SJCRH30 (cell line): ENCODE measurements around the gene ACYP1. TPM values are rescaled to one million over a fixed set of nuclear protein-coding genes. Genes with fewer than 3 reads are reported as not detected.
"Not testable (repeated sequence)": the region's sequence is repeated elsewhere in the genome, so short reads cannot be mapped to it uniquely, and the experiment has no call there.

Experiments used
- DNase-seq, 2 experiments: peaks; one replicate each; pipeline ENCODE4 v3.0.0-alpha.2; 2015 to 2020
- H3K27ac ChIP-seq: fragments of 250-450 bp; sonication (Bioruptor Pico); 2 replicates; pipeline ENCODE4 v1.5.1; 2020; ENCODE audit warnings: mild to moderate bottlenecking, moderate library complexity
- H3K27me3 ChIP-seq: fragments of 250-450 bp; sonication (Bioruptor Pico); 2 replicates; pipeline ENCODE4 v1.5.1; 2020; ENCODE audit warnings: mild to moderate bottlenecking, moderate library complexity
- H3K36me3 ChIP-seq: fragments of 250-450 bp; sonication (Bioruptor Pico); 2 replicates; pipeline ENCODE4 v1.5.1; 2020; ENCODE audit warnings: mild to moderate bottlenecking, moderate library complexity
- H3K4me1 ChIP-seq: fragments of 250-450 bp; sonication (Bioruptor Pico); 2 replicates; pipeline ENCODE4 v1.5.1; 2020; ENCODE audit warnings: mild to moderate bottlenecking, moderate library complexity
- H3K4me3 ChIP-seq: fragments of 250-450 bp; sonication (Bioruptor Pico); 2 replicates; pipeline ENCODE4 v1.5.1; 2020; ENCODE audit warnings: mild to moderate bottlenecking, moderate library complexity
- H3K9me3 ChIP-seq: fragments of 250-450 bp; sonication (Bioruptor Pico); replicated peaks from 2 replicates; pipeline ENCODE4 v1.5.1; 2020; ENCODE audit warnings: mild to moderate bottlenecking, moderate library complexity
- total RNA-seq: library from RNA; depleted of rRNA; stranded (reverse); fragments of >200 nt; shearing (Covaris generic); gene quantifications from 2 replicates; pipeline ENCODE4 v1.2.3, GENCODE V29; 2014

Gene ACYP1
- total RNA-seq, 1 experiment from 2014 or later = 43.1 TPM

DNA sequence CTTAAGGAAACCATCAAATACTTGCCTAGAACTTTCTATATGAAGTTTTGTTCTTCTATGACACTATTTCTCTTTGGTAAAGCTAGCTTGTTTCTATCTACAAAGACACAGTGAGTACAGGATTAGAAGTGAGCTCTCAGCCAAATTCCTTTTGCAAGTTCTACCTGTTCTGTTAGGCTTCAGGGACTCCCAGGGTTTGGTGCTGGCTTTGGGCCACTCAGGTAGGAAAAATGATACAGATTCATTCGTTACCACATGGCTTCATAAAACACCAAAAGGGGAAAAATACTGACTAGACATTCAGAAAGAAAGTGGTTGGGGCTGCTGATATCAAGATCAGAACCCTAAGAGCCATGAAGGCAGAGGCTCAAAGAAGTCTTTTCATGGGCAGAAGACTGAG, 19.4 kb upstream of the ACYP1 start:
- no peak for DNase-seq
- Histone ChIP-seq H3K9me3 (no peaks in the 10 kb centered on the region), H3K4me1 (peaks cover 4% of the 10 kb centered on the region; the same call in 1 of the 2 replicates), H3K27me3 (no peaks in the 10 kb centered on the region), H3K27ac (no peak overlapping the region), H3K4me3 (no peak overlapping the region), H3K36me3 (peaks cover 38% of the 10 kb centered on the region)

- Histone ChIP-seq H3K27ac (no peak overlapping the region), H3K4me3 (no peak overlapping the region)
- DNase-seq = no peak
These were observed 17.9 kb upstream of the ACYP1 start for GRCh38 chr14:75081660-75082229.

DNA sequence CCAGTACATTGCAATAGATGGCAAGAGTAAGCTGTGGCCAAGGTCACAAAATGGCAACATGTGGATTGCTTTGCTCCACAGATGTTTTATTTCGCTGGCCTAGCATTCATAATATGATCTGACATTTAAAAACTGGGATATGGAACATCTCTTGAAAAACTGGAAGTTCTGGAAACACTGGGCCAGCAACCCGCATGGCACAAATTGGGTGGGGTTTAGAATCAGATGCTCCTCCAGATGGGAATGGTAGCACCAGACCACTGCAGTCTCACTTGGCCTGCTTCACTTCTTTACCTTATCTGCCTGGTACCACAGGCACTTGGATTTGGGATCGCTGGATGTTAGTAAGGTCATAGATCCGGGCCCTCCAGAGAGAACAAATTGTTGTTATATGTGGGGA, 15.7 kb upstream of the ACYP1 start:
- Histone ChIP-seq H3K27ac (no peak overlapping the region), H3K4me3 (no peak overlapping the region), H3K36me3 (peaks cover 17% of the 10 kb centered on the region), H3K27me3 (no peaks in the 10 kb centered on the region), H3K9me3 (no peaks in the 10 kb centered on the region), H3K4me1 (peaks cover 4% of the 10 kb centered on the region; the same call in 1 of the 2 replicates)
- no peak for DNase-seq

More at GRCh38 chr14:75081660-75082229, 17.9 kb upstream of the ACYP1 start:
- Histone ChIP-seq H3K27me3 (no peaks in the 10 kb centered on the region), H3K4me1 (peaks cover 4% of the 10 kb centered on the region; the same call in 1 of the 2 replicates), H3K9me3 (no peaks in the 10 kb centered on the region), H3K36me3 (peaks cover 24% of the 10 kb centered on the region)

DNA sequence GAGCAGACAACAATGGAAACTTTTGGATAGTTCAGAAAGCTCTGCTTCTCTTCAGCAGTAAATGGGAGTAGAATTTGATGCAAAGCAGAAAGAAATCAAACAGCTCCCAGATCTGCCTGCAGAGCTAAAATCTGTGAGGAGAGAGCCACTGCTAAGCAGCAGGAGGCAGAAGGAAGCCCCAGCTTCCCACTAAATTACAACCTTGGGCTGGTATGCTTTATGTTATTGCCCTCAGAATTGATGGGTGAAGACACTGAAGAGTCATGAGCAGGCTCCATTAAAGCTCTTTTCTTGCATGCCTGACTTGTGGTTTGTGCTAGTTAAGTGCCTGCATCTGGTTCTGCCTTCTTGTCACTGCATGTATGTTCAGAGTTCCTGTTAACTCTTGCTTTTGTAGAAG, 14.0 kb upstream of the ACYP1 start:
- no peak for DNase-seq
- no peaks in the 10 kb centered on the region for H3K9me3 ChIP-seq
- no peak overlapping the region for H3K4me3 ChIP-seq
- H3K27me3 ChIP-seq = no peaks in the 10 kb centered on the region
- peaks cover 7% of the 10 kb centered on the region; the same call in 1 of the 2 replicates for H3K36me3 ChIP-seq
- H3K27ac ChIP-seq = no peak overlapping the region
- peaks cover 2% of the 10 kb centered on the region; the same call in 1 of the 2 replicates for H3K4me1 ChIP-seq

DNA sequence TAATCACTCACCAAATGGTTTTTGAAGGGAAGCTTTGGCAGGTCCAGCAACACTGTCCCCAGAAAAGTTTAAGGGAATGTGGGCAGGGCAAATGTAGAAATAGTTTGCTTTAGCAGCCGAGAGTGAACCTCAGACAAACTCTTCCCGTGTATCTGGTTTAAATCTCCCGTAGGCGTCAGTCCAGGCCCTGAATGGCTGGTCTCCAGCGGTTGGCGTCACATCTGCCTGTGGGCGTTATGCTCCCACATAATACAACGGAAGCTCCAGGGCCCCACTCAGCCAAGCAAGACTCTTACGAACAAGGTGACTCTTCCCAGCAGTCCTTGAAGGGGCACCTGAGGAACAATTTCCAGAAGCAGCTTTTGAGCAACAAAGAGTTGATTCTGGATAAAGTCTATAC, 6.6 kb upstream of the ACYP1 start:
- no peaks in the 10 kb centered on the region for H3K4me1 ChIP-seq
- no peak for DNase-seq
- no peak overlapping the region for H3K27ac ChIP-seq
- H3K9me3 ChIP-seq = no peaks in the 10 kb centered on the region
- no peaks in the 10 kb centered on the region for H3K36me3 ChIP-seq
- H3K27me3 ChIP-seq = no peaks in the 10 kb centered on the region
- H3K4me3 ChIP-seq = no peak overlapping the region

- Histone ChIP-seq H3K4me1 (no peaks in the 10 kb centered on the region), H3K36me3 (no peaks in the 10 kb centered on the region), H3K9me3 (no peaks in the 10 kb centered on the region), H3K4me3 (no peak overlapping the region), H3K27ac (no peak overlapping the region), H3K27me3 (no peaks in the 10 kb centered on the region)
- no peak for DNase-seq
These were observed 6.0 kb upstream of the ACYP1 start for GRCh38 chr14:75069811-75070145.

- H3K36me3 ChIP-seq = no peaks in the 10 kb centered on the region
- no peak within 1 kb of the TSS for H3K27ac ChIP-seq
- DNase-seq = no peak
- H3K27me3 ChIP-seq = no peaks in the 10 kb centered on the region
- H3K4me1 ChIP-seq = peaks cover 1% of the 10 kb centered on the region; the same call in 1 of the 2 replicates
- no peak within 1 kb of the TSS for H3K4me3 ChIP-seq
- H3K9me3 ChIP-seq = no peaks in the 10 kb centered on the region
These were observed 5.4 kb upstream of the ACYP1 start, which contains the start of gene ZC2HC1C for GRCh38 chr14:75069121-75069810. Gene ZC2HC1C (plus strand): TSS chr14:75069641. CDS start chr14:75070574, 933 bp downstream.

DNA sequence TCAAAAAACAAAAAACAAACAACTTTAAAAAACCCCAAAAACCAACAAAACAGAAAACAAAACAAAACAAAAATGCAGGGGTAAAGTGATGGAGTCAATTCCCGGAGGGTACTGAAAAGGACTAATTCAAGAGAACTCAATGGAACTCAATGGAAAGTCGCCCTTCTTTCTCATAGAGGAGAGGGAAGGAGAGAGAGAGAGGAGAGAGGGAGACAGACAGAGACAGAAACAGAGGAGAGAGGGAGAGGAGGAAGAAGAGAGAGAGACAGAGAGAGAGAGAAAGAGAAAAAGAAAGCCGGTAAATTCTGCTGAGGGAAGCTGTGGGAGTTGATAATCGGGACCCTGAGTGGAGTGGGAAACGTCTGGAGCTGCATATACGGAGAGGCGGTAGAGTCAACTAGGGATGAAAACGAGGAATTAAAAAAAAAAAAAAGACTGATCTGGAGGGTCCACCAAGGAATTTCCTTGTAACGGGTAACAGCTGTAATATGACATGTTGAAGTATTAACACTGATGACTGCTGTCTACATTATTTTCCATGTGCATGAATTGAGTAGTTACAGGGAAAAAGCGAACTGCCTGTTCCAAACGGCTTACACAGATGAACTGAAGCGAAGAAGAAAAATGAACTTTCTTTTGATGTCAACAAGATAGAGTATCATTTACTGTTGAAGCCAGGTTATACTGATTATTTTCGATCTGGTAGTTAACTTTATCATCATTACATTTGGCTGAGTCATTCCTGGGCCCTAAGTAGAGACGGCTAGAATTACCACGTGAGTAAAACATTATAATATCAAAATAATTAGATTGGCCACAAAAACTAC, 4.7 kb upstream of the ACYP1 start:
- peaks cover 3% of the 10 kb centered on the region; the same call in 1 of the 2 replicates for H3K4me1 ChIP-seq
- H3K4me3 ChIP-seq = no peak overlapping the region
- no peak for DNase-seq
- no peaks in the 10 kb centered on the region for H3K27me3 ChIP-seq
- H3K36me3 ChIP-seq = no peaks in the 10 kb centered on the region
- no peak overlapping the region for H3K27ac ChIP-seq
- H3K9me3 ChIP-seq = no peaks in the 10 kb centered on the region

GRCh38 chr14:75067765-75068164, 3.9 kb upstream of the ACYP1 start:
- not testable (repeated sequence) for H3K9me3 ChIP-seq, DNase-seq, H3K4me1 ChIP-seq, H3K36me3 ChIP-seq, H3K27me3 ChIP-seq, H3K4me3 ChIP-seq, H3K27ac ChIP-seq

- no peaks in the 10 kb centered on the region for H3K9me3 ChIP-seq
- H3K4me1 ChIP-seq = peaks cover 5% of the 10 kb centered on the region
- no peaks in the 10 kb centered on the region for H3K27me3 ChIP-seq
- H3K36me3 ChIP-seq = no peaks in the 10 kb centered on the region
- H3K4me3 ChIP-seq = no peak overlapping the region
- H3K27ac ChIP-seq = no peak overlapping the region
- no peak for DNase-seq
These were observed 3.4 kb upstream of the ACYP1 start for GRCh38 chr14:75067212-75067611.

GRCh38 chr14:75066691-75067090, 2.9 kb upstream of the ACYP1 start:
- Histone ChIP-seq H3K36me3 (no peaks in the 10 kb centered on the region), H3K9me3 (no peaks in the 10 kb centered on the region), H3K27ac (no peak overlapping the region), H3K4me1 (peaks cover 5% of the 10 kb centered on the region), H3K27me3 (no peaks in the 10 kb centered on the region), H3K4me3 (no peak overlapping the region)
- DNase-seq = no peak

DNA sequence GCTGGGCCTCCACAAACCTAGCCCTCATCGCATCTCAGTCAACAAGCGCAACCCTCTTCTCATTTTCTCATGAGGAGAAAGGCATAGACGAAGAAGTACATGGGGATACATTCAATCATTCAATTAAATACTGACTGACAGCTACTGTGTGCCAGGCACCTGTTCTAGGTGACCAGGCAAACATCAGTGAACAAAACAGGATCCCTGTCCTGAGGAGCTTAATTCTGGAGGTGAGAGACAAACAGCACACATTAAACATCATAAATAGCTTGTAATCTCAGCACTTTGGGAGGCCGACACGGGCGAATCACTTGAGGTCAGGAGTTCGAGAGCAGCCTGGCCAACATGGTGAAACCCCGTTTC, 362 bp upstream of the ACYP1 start:
- Histone ChIP-seq H3K27me3 (no peaks in the 10 kb centered on the region), H3K27ac (peak overlapping the region; percentile 84), H3K9me3 (no peaks in the 10 kb centered on the region), H3K4me3 (peak overlapping the region; percentile 70), H3K36me3 (peaks cover 16% of the 10 kb centered on the region), H3K4me1 (peaks cover 5% of the 10 kb centered on the region)
- DNase-seq = no peak

GRCh38 chr14:75063013-75063412, 811 bp downstream of the ACYP1 start:
- H3K4me1 ChIP-seq = peaks cover 5% of the 10 kb centered on the region
- H3K27ac ChIP-seq = peak overlapping the region; percentile 84
- peaks cover 16% of the 10 kb centered on the region for H3K36me3 ChIP-seq
- DNase-seq = peak in 1 of 2 experiments; percentile 20
- H3K27me3 ChIP-seq = no peaks in the 10 kb centered on the region
- H3K9me3 ChIP-seq = no peaks in the 10 kb centered on the region
- H3K4me3 ChIP-seq = peak overlapping the region; percentile 70

GRCh38 chr14:75060420-75060819, 3.4 kb downstream of the ACYP1 start:
- DNase-seq = no peak
- Histone ChIP-seq H3K27ac (no peak overlapping the region), H3K4me1 (peaks cover 5% of the 10 kb centered on the region), H3K9me3 (no peaks in the 10 kb centered on the region; the same call in 1 of the 2 replicates), H3K4me3 (no peak overlapping the region), H3K36me3 (peaks cover 24% of the 10 kb centered on the region), H3K27me3 (no peaks in the 10 kb centered on the region)

DNA sequence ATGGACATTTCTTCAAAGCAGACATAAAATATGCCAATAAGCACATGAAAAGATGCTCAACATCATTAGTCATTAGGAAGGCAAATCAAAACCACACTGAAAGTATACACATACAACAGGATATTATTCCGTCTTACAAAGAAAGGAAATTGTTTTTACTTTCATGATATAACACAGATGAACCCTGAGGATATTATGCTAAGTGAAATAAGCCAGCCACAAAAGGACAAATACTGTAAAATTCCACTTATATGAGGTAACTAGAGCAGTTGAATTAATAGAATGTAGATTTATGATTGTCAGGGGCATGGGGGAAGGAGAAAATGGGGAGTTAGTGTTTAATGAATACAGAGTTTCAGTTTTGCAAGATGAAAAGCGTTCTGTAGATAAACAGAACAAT, 4.2 kb downstream of the ACYP1 start:
- Histone ChIP-seq H3K9me3 (no peaks in the 10 kb centered on the region; the same call in 1 of the 2 replicates), H3K36me3 (peaks cover 27% of the 10 kb centered on the region), H3K4me1 (peaks cover 5% of the 10 kb centered on the region), H3K27me3 (no peaks in the 10 kb centered on the region), H3K27ac (no peak overlapping the region), H3K4me3 (no peak overlapping the region)
- no peak for DNase-seq
